Germinal center (tissue), 1 donor: Measurements from ENCODE around the gene SPECC1L.

ENCODE experiments used
- DNase-seq: peaks from one replicate; pipeline ENCODE4 v3.0.0; 2012; ENCODE audit warnings: mixed read lengths, low spot score

The SPECC1L gene

DNA sequence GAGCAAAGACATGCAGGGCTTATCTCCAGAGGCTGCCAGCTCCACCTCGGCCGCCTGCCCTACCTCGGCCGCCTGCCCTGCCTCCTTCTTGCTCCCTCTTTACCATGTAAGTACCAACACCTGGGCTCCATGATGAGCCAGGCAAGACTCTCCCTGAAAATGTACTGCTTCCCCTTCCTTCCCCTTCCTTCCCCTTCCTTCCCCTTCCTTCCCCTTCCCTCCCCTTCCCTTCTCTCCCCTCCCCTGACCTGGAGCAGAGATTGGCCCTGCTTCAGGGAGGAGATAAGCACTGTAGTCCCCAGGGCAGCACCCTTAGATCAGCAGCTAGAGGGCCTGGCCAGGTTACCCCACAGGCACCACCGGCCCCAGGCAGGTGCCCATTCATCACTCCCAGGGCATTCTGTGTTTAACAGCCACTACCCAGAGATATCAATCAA lies 131.3 kb downstream of the SPECC1L start:
- DNase-seq, result no peak

DNA sequence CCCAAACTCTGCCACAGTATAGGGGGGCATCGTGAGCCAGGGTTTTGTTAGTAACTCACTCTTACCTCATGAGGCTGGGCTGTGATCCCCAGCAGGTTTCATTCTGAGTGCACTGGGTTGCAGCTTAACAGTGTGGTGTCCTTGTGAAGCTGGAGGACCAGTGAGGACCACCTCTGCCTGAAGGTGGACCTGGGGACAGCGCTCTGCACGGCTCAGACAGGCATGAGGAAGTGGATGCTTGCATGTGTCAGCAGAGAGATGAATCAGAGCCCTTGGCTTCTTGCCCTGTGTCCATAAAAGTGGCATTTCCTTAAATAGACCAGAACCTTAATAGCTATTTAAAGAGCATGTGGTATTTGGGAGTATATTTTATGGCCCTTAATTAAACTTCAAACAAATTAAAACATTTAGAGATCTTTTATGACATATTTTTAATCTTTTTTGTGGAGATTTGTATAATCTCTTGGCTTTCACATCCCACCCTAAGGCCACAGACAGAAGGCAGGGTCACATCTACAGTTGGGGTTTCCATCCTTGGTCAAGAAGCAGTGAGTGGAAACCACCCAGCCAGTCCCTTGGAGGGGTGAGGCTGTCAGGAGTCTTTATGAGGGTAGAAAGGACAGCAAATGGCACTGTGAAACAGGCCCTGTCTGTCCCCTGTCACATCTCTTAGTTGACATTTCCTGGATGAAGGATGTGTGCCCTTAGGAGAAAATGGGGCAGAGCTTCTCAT lies 132.0 kb downstream of the SPECC1L start:
- no peak for DNase-seq

GRCh38 chr22:24403346-24403745 lies 132.7 kb downstream of the SPECC1L start:
- no peak for DNase-seq

GRCh38 chr22:24404561-24405275 lies 134.1 kb downstream of the SPECC1L start:
- DNase-seq, result no peak

DNA sequence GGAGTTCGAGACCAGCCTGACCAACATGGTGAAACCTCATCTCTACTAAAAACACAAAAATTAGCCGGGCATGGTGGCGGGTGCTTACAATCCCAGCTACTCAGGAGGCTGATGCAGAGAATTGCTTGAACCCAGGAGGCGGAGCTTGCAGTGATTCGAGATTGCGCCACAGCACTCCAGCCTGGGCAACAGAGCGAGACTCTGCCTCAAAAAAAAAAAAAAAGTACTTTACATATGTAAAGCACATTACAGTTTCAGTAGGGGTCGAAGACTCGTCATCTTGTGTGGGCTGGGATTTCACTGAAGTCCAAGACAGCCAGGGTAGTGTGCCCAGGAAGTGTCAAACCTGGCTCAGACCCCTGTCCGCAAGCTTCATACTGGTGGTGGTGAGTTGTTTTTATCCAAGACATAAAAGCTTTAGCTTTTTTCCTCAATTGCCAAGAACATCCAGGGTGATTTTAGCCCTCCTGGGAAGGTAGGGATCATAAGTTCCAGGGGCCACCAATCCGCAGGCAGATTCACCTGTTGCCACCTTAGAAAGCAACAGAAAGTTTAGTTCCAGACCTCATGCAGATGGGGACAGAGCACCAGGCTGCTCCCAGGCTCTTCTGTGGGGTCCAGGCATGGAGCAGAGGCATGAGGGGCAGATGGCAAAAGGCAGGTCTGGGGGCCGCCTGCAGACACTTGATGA lies 135.1 kb downstream of the SPECC1L start:
- DNase-seq, result no peak

DNA sequence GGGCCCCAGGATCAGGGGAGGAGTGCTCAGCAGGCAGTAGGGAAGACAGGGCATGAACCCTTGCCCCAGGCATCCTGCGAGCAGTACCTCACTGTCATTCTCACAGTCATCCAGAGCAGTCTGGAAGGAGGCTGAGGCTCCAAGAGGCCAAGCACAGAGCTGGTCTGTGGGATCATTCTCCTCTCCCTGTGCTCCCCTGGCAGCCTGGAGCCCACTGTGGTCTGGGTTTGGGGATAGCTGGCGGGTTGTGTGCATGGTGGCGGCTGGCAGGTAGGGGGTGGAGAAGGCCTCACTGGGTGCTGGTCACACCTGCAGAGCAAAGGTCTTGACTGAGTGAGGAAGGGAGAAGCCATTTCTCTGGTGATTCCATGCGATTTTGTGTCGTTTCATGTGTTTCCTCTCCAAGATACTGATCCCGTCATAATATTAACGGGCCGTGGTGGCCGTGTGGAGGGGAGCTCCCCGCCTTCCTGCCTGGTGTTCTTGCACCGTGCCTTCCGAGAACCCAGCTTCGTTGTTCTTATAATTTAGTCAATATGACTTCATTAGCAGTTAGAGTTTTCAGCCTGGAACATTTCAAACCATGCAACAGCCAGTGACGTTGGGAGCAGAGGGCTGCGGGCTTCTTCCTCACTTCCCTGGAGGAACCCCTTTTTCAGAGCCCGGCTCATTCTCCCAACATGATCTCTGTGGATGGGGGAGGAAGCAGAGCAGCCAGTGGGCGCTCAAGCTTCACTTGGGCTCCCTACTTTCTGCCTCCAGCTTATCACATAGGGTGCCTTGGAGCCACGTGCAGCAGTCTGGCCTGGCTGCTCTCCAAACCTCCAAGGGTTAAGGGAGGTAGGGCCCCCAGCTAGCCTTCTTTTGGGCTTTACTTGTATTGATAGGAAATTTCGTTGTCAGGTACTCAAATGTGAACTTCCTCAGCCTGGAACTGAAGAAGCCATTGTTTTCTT lies 136.0 kb downstream of the SPECC1L start:
- no peak for DNase-seq

- no peak for DNase-seq
These were observed 136.6 kb downstream of the SPECC1L start for GRCh38 chr22:24407278-24407665.

DNA sequence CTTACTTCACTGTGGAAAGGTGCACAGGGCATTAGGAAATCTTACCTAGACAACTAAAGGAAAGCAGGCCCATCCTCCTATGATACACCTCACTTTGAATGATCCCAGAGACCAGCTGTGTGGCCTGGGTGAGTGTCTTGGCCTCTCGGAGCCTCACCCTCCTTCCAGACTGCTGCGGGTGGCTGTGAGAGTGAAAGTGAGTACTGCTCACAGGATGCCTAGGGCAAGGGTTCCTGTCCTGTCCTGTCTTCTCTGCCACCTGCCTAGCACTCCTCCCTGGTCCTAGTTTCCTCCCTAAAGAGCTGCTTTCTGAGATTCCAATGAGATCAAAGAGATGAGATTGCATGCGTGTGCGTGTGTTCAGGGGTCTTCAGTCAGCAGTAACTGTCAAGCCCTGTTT lies 137.3 kb downstream of the SPECC1L start:
- no peak for DNase-seq

GRCh38 chr22:24408630-24409029 lies 138.0 kb downstream of the SPECC1L start:
- no peak for DNase-seq

DNA sequence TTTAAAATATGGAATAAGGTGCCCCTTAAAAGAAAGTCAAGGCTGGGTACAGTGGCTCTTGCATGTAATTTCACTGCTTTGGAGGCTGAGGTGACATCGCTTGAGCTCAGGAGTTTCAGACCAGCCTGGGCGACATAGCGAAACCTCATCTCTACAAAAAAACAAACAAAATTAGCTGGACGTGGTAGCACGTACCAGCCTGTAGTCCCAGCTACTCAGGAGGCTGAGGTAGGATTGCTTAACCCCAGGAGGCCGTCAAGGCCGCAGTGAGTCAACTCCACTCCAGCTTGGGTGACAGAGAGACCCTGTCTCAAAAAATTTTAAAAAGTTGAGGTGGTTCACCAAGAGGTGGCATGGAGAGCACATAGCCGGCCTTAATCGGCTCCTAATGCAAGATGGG lies 139.1 kb downstream of the SPECC1L start:
- no peak for DNase-seq

GRCh38 chr22:24410110-24410856 lies 139.7 kb downstream of the SPECC1L start:
- no peak for DNase-seq

- DNase-seq, result no peak
These were observed 140.8 kb downstream of the SPECC1L start for GRCh38 chr22:24411256-24412004.

DNA sequence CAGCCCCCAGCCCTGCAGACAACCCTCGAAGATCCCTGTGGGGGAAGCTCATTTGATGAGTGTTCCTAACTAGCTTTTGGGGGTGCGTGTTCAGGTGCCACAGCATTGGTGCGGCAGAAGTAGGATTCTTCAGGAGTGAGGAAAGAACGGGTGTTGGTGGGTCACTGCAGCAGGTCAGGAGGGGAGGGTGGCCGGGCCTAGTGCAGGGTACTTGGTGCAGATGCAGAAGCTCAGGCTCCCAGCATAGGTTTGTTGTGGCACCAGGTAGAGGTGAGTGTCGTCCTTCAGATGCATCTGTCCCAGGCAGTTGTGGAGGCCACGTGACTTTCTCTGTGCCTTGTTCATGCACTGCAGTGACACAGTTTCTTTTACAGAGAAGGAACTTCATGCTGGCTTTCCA lies 141.6 kb downstream of the SPECC1L start:
- DNase-seq, result no peak

GRCh38 chr22:24413271-24413670 lies 142.6 kb downstream of the SPECC1L start:
- no peak for DNase-seq

- DNase-seq, result no peak
These were observed 143.2 kb downstream of the SPECC1L start for GRCh38 chr22:24413736-24414385.

DNA sequence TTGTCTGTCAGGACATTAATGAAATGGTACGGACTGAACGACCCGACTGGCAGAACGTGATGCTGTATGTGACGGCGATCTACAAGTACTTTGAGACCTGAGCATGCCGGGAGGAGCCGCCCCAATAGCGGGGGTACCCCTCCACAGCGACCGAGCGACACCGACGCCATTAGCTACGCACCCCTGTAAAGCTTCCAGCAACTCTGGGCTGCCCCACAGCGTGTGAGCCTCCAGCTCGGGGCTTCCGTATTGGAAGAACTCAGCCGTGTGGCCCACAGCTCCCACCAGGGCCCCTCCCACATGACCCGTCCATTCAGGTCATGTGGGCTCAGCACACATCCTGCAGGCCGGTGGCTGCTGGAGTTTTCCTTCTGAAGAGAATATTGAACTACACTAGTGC lies 143.9 kb downstream of the SPECC1L start:
- no peak for DNase-seq

DNA sequence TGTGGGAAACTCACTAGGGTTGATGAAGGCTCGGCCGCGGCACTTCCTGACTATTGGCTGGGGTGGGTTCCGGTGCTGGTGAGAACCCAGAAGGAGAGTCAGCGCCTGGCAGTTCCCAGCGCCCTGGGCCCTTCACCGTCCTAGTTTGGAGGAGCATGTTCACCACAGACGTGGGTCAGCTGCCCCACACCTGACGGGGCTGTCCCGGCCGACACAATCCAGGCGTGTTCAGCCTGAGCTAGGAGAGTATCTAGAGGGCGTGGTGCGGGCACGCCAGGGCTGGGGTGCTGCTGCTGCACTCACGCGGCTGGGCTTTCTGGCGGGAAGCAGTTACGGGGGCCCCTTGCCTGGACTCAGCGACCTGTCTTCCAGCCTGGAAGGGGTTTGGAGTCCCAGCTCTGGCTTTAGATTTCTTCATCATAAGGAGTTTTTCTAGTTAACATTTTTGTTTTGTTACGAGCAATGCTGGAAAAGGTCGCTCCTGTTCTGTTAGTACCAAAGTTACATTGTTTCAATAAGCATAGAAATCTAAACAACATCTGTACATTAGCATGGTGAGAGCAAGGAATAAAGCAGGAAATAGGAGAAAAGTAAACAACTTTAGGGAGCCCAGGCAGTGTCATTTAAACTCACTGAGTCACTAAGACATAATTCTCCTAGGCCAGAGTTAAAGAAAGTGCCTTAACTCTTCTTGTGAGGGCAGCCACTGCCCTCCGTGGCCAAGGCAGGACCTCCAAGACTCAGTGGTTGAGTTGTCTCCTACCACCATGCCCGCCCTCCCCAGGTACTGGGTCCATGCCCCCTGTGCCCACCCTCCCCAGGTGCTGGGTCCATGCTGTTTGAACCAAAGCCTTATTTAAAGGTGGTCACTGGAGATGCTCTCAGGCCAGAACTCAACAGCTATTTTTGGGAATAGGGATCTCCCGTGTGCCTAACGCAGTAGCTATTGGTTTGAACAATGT lies 144.6 kb downstream of the SPECC1L start:
- DNase-seq, result no peak

DNA sequence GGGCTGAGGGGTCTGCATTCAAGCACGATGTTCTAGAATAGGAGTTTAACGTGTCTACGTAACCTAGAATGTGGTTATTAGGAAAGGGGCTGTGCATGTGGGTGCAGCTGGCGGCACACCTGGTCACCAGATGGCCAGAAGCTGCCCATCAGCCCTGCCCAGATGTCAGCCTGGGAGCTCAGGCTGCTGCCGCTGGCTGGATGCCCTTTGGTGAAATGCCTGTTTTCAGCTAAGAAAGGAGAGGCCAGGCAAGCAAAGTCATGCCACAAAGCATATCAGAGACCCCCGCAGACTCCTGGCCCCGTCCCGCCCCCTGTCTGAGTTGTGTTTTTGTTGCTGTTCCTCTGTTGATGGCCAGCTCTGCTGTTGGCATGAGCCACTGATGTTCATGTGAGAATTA lies 145.5 kb downstream of the SPECC1L start:
- no peak for DNase-seq

- DNase-seq, result no peak
These were observed 146.0 kb downstream of the SPECC1L start for GRCh38 chr22:24416611-24417010.
